CD4-positive, alpha-beta T cell (primary cell): Measurements from ENCODE around the gene CFAP45. TPM values are rescaled to one million over a fixed set of nuclear protein-coding genes. Genes with fewer than 3 reads are reported as not detected.

ENCODE experiments used
- ATAC-seq: fragments of 200-7000 bp; cut with Tn5 transposase; one replicate; pipeline ENCODE4 v1.10.0; 2022; ENCODE audit warnings: mild to moderate bottlenecking; ENCODE audit not compliant: poor library complexity
- CTCF ChIA-PET: fragments of 350-600 bp; sonication (Branson Sonifier 250); formaldehyde crosslinking; loops from one replicate; lab custom pipeline; 2021; ENCODE audit warnings: antibody characterized with exemption, inconsistent platforms; lab: Charles Lee
- POLR2A ChIA-PET: fragments of 350-600 bp; sonication (Branson Sonifier 250); formaldehyde crosslinking; loops from one replicate; lab custom pipeline; 2021; ENCODE audit warnings: antibody characterized with exemption, inconsistent platforms; lab: Charles Lee
- DNase-seq, 14 experiments: peaks; one replicate each; pipeline ENCODE4 v3.0.0-alpha.2; 2013 to 2020; ENCODE audit warnings: mixed read lengths in 2 of 14
- H3K27ac ChIP-seq, 2 donors: one replicate each; pipeline versions ENCODE4 v1.5.1 to v1.7.0; 2013; ENCODE audit warnings: low read length in 2 of 2, low read depth in 1 of 2, mild to moderate bottlenecking in 1 of 2
- H3K27me3 ChIP-seq, 2 experiments: 1 replicate in 1 of 2; 2 replicates in 1 of 2; pipeline versions ENCODE4 v1.6.1 to v1.7.0; 2013; ENCODE audit warnings: low read length in 2 of 2, control low read depth in 1 of 2, mild to moderate bottlenecking in 1 of 2, moderate library complexity in 1 of 2; ENCODE audit not compliant: insufficient read depth in 2 of 2, control insufficient read depth in 1 of 2
- H3K36me3 ChIP-seq: one replicate; pipeline ENCODE4 v1.6.1; 2013; ENCODE audit warnings: low read length, control low read depth; ENCODE audit not compliant: insufficient read depth
- H3K4me1 ChIP-seq: one replicate; pipeline ENCODE4 v1.6.1; 2013; ENCODE audit warnings: low read length, control low read depth; ENCODE audit not compliant: insufficient read depth
- H3K4me3 ChIP-seq: one replicate; pipeline ENCODE4 v1.5.1; 2013; ENCODE audit warnings: mild to moderate bottlenecking, low read length, moderate library complexity
- H3K9me3 ChIP-seq, 2 experiments: 1 replicate in 1 of 2; 2 replicates in 1 of 2; pipeline versions ENCODE4 v1.6.1 to v1.7.0; 2013; ENCODE audit warnings: low read length in 2 of 2, mild to moderate bottlenecking in 2 of 2, control low read depth in 1 of 2, moderate library complexity in 1 of 2; ENCODE audit not compliant: control insufficient read depth in 1 of 2, insufficient read depth in 1 of 2
- H3K27ac Mint-ChIP-seq: one replicate; pipeline ENCODE4 v1.8.0; 2020; ENCODE audit warnings: mixed read lengths
- H3K27me3 Mint-ChIP-seq: one replicate; pipeline ENCODE4 v1.8.0; 2021; ENCODE audit warnings: mixed read lengths
- H3K36me3 Mint-ChIP-seq: one replicate; pipeline ENCODE4 v1.8.0; 2021; ENCODE audit warnings: low read depth, mixed read lengths
- H3K4me1 Mint-ChIP-seq: one replicate; pipeline ENCODE4 v1.8.0; 2021; ENCODE audit warnings: low read depth, mixed read lengths
- H3K4me3 Mint-ChIP-seq: one replicate; pipeline ENCODE4 v1.8.0; 2020; ENCODE audit warnings: mild to moderate bottlenecking, mixed read lengths
- H3K9me3 Mint-ChIP-seq: one replicate; pipeline ENCODE4 v1.8.0; 2020; ENCODE audit warnings: mixed read lengths
- CTCF ChIP-seq: fragments of 200-600 bp; IDR thresholded peaks from one replicate; pipeline ENCODE4 v1.8.0; 2022; ENCODE audit warnings: antibody characterized with exemption, mild to moderate bottlenecking
- intact Hi-C, 2 experiments: fragments of 100-400 bp; cut with DNase I in 1 of 2; cut with micrococcal nuclease in 1 of 2; formaldehyde crosslinking; loops; one replicate each; pipeline versions ENCODE4 v1.15.1 to v1.9.0; 2023 to 2025; cut with DNase I, micrococcal nuclease
- total RNA-seq, 174 experiments: library from RNA in 2 of 174; stranded (reverse) in 2 of 174; gene quantifications; one replicate each; pipeline ENCODE4 v1.2.3 and lab custom pipeline; 2021 to 2026

The CFAP45 gene
- total RNA-seq, 2 experiments from 2014 or later = 8.4 to 9.0 TPM

- Histone ChIP-seq H3K9me3 (no peaks in the 10 kb centered on the region), H3K27ac (no peak overlapping the region), H3K4me3 (no peak overlapping the region), H3K27me3 (peaks cover 22 to 26% of the 10 kb centered on the region in 2 experiments), H3K4me1 (peaks cover 16% of the 10 kb centered on the region), H3K36me3 (no peaks in the 10 kb centered on the region)
- Mint-ChIP-seq H3K4me1 (peaks cover 10% of the 10 kb centered on the region), H3K27me3 (peaks cover 48% of the 10 kb centered on the region), H3K36me3 (no peaks in the 10 kb centered on the region), H3K4me3 (no peak overlapping the region), H3K9me3 (no peaks in the 10 kb centered on the region), H3K27ac (no peak overlapping the region)
- no peak for TF ChIP-seq CTCF
- DNase-seq (no peak), ATAC-seq (no peak)
- POLR2A ChIA-PET = no interaction called here
- intact Hi-C loops = no loop called here
- CTCF ChIA-PET = no interaction called here
These were observed 42.8 kb upstream of the CFAP45 start for GRCh38 chr1:159942632-159943277.

GRCh38 chr1:159941591-159942560, 41.9 kb upstream of the CFAP45 start:
- no peak overlapping the region for H3K4me3 ChIP-seq
- H3K27ac Mint-ChIP-seq = no peak overlapping the region
- H3K27me3 ChIP-seq = peaks cover 22 to 26% of the 10 kb centered on the region in 2 experiments
- POLR2A ChIA-PET = no interaction called here
- H3K27me3 Mint-ChIP-seq = peaks cover 48% of the 10 kb centered on the region
- peaks cover 25% of the 10 kb centered on the region for H3K4me1 ChIP-seq
- no peaks in the 10 kb centered on the region for H3K9me3 ChIP-seq
- intact Hi-C loops = no loop called here
- H3K36me3 Mint-ChIP-seq = no peaks in the 10 kb centered on the region
- H3K36me3 ChIP-seq = no peaks in the 10 kb centered on the region
- no peak overlapping the region for H3K4me3 Mint-ChIP-seq
- TF ChIP-seq CTCF = no peak
- CTCF ChIA-PET = no interaction called here
- H3K27ac ChIP-seq = no peak overlapping the region
- H3K9me3 Mint-ChIP-seq = no peaks in the 10 kb centered on the region
- ATAC-seq (no peak), DNase-seq (no peak)
- H3K4me1 Mint-ChIP-seq = peaks cover 10% of the 10 kb centered on the region

- Mint-ChIP-seq H3K9me3 (no peaks in the 10 kb centered on the region), H3K27ac (no peak overlapping the region), H3K4me3 (no peak overlapping the region), H3K4me1 (peaks cover 15% of the 10 kb centered on the region), H3K27me3 (peaks cover 48% of the 10 kb centered on the region), H3K36me3 (no peaks in the 10 kb centered on the region)
- Histone ChIP-seq H3K4me3 (no peak overlapping the region), H3K36me3 (no peaks in the 10 kb centered on the region), H3K27me3 (peaks cover 22 to 26% of the 10 kb centered on the region in 2 experiments), H3K9me3 (no peaks in the 10 kb centered on the region), H3K4me1 (peaks cover 32% of the 10 kb centered on the region), H3K27ac (no peak overlapping the region)
- POLR2A ChIA-PET = no interaction called here
- DNase-seq (no peak), ATAC-seq (no peak)
- intact Hi-C loops = no loop called here
- CTCF ChIA-PET = no interaction called here
- no peak for TF ChIP-seq CTCF
These were observed 41.2 kb upstream of the CFAP45 start for GRCh38 chr1:159941141-159941540.
